K562 (cell line): Measurements from ENCODE around the gene CCNY. TPM values are rescaled to one million over a fixed set of nuclear protein-coding genes. Genes with fewer than 3 reads are reported as not detected.

Source experiments
- ARID1B ChIP-seq: fragments of 450-650 bp; IDR thresholded peaks from 2 replicates; pipeline ENCODE4 v1.6.1; 2016; ENCODE audit warnings: antibody characterized with exemption, mild to moderate bottlenecking, inconsistent platforms
- HNRNPH1 ChIP-seq: fragments of 200-400 bp; formaldehyde crosslinking; optimal IDR thresholded peaks from 2 replicates; pipeline ENCODE3; 2017; ENCODE audit warnings: low read depth, mild to moderate bottlenecking, low read length, moderate library complexity
- MGA ChIP-seq: fragments of 450-650 bp; IDR thresholded peaks from 2 replicates; pipeline ENCODE4 v1.6.1; 2016; ENCODE audit warnings: mild to moderate bottlenecking, moderate library complexity
- POLR2B ChIP-seq: fragments of 450-650 bp; IDR thresholded peaks from 2 replicates; pipeline ENCODE4 v1.6.1; 2018; ENCODE audit warnings: low read depth; ENCODE audit not compliant: partially characterized antibody
- SMARCE1 ChIP-seq: fragments of 450-650 bp; IDR thresholded peaks from 2 replicates; pipeline ENCODE4 v1.7.1; 2016; ENCODE audit warnings: mild to moderate bottlenecking
- TCF3 ChIP-seq: sonication (generic); formaldehyde crosslinking; IDR thresholded peaks from 2 replicates; pipeline ENCODE4 v1.4.0; 2020; ENCODE audit warnings: mild to moderate bottlenecking, missing genetic modification reagents
- TFE3 ChIP-seq: fragments of 450-650 bp; formaldehyde crosslinking; IDR thresholded peaks from 2 replicates; pipeline ENCODE4 v1.4.0; 2020; ENCODE audit warnings: mild to moderate bottlenecking, mixed read lengths
- ZBTB43 ChIP-seq: sonication (generic); formaldehyde crosslinking; IDR thresholded peaks from 2 replicates; pipeline ENCODE4 v1.8.0; 2023; ENCODE audit warnings: mild to moderate bottlenecking, missing genetic modification reagents
- ZNF830 ChIP-seq: fragments of 250-450 bp; sonication (Bioruptor Pico); IDR thresholded peaks from 2 replicates; pipeline ENCODE4 v1.5.0; 2021; ENCODE audit warnings: mild to moderate bottlenecking
- polyA plus RNA-seq, 8 experiments: library from polyadenylated mRNA; depleted of rRNA in 4 of 8; stranded (reverse) in 5 of 8; unstranded in 3 of 8; fragments of >200 nt; fragmentation: Nextera tagmentation in 2 of 8; fragmentation: Illumina TruSeq in 1 of 8; extraction: Ambion mirVana in 2 of 8; extraction: Trizol in 1 of 8; gene quantifications; 2 replicates each; pipeline versions ENCODE4 v1.2.1 to v1.2.3, GENCODE V29; 2011 to 2014; ENCODE audit warnings: inconsistent platforms in 1 of 8, missing spikeins in 1 of 8
- total RNA-seq, 7 experiments: library from RNA; depleted of rRNA in 6 of 7; stranded (reverse); fragments of >200 nt in 6 of 7; fragmentation: Illumina TruSeq in 2 of 7; extraction: Trizol in 2 of 7; gene quantifications; 2 replicates each; pipeline versions ENCODE4 v1.2.1 to v1.2.3, GENCODE V29; 2011 to 2021; ENCODE audit warnings: low replicate concordance in 1 of 7
- TF ChIP-seq, protein P1 (sequence below): fragments of 250-450 bp; sonication (Bioruptor Pico); IDR thresholded peaks from 2 replicates; pipeline ENCODE4 v1.5.0; 2020; ENCODE audit warnings: mild to moderate bottlenecking, borderline replicate concordance

Gene CCNY
- total and polyA plus RNA-seq, 9 of the 15 experiments (the other 6 are each of a cell fraction or from before 2014, with no cell fraction given) = 8.4 to 109 (median 38.6) TPM

GRCh38 chr10:35306852-35307251 is 29.5 kb upstream of the CCNY start (continued):
- peak; percentile 34; the same call in 1 of the 2 replicates for TF ChIP-seq MGA
- TF ChIP-seq POLR2B = no peak
- TF ChIP-seq, protein P1, sequence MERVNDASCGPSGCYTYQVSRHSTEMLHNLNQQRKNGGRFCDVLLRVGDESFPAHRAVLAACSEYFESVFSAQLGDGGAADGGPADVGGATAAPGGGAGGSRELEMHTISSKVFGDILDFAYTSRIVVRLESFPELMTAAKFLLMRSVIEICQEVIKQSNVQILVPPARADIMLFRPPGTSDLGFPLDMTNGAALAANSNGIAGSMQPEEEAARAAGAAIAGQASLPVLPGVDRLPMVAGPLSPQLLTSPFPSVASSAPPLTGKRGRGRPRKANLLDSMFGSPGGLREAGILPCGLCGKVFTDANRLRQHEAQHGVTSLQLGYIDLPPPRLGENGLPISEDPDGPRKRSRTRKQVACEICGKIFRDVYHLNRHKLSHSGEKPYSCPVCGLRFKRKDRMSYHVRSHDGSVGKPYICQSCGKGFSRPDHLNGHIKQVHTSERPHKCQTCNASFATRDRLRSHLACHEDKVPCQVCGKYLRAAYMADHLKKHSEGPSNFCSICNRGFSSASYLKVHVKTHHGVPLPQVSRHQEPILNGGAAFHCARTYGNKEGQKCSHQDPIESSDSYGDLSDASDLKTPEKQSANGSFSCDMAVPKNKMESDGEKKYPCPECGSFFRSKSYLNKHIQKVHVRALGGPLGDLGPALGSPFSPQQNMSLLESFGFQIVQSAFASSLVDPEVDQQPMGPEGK = no peak
- peak; percentile 32; the same call in 1 of the 2 replicates for TF ChIP-seq ARID1B
- TF ChIP-seq HNRNPH1 = no peak
- no peak for TF ChIP-seq ZNF830 (CRISPR knock-in tag)
- TF ChIP-seq ZBTB43 (CRISPR knock-in tag) = no peak
- TF ChIP-seq SMARCE1 = peak; percentile 23; the same call in 1 of the 2 replicates
- no peak for TF ChIP-seq TFE3 (CRISPR knock-in tag)
- TF ChIP-seq TCF3 (CRISPR knock-in tag) = peak; percentile 35; the same call in 1 of the 2 replicates
